Stimulated activated CD4-positive, alpha-beta T cell treated with anti-CD3 and anti-CD28 coated beads, Interleukin-1b, Interleukin-23, amount 100 ng/mL, for 1 hour (primary cell): Measurements from ENCODE around the gene STRA6.

Experiments
- DNase-seq, 2 donors: peaks; one replicate each; pipeline ENCODE4 v3.0.0-alpha.2; 2020; ENCODE audit warnings: low read depth in 2 of 2

Gene STRA6

DNA sequence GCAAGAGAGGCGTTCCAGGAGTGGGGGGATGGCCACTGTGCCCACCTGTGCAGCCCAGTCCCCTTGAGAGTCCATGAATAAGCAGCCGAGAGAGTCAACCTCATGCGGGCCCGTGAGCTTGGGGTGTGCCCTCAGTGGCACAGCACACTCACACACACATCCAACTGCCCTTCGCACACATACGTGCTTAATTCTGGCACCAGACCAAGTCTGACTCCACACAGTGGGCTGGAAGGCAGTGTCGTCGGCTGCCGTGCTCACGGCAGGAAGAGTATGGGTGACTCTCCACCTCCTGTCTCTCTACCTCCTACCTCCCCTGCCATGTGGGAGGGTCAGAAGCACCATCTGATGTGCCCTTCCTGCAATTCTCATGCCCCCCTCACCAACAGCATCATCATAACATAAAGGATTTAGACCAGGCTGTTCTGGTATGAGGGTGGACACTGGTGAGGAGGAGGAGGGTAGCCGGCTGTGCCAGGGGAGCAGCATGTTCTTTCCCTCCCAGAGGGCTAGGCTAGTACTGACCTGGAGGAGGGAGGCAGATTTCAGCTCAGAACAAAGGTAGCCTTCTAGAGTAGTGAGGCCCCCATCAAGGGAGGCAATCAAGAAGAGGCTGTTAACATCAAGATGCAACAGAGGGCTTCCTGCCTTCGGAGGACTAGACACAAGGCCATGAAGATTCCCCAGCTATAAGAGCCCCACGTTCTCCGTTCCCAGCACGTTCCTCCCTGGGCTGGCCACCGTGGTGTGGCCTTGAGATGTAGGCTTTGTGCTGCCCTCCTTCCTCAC, 5.3 kb upstream of the STRA6 start:
- no peak for DNase-seq

- DNase-seq: no peak
These were observed 4.3 kb upstream of the STRA6 start for GRCh38 chr15:74206801-74207281.

DNA sequence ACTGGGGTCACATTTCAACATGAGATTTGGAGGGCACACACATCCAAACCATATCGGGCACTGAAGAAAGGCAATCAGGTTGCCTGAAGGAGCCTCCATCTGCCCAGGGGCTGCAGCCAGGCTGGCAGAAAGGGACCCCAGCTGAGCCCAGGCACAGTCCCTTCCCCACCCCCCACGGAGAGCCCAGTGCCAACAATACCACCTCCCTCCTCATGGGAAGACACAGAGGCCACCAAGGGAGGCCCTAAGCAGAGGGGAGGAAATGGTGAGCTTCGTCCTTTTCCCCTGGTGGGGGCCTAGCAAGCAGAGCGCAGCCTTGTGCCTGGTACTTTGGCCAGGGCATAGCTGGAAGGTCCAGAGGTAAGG, 3.0 kb upstream of the STRA6 start:
- DNase-seq: no peak

DNA sequence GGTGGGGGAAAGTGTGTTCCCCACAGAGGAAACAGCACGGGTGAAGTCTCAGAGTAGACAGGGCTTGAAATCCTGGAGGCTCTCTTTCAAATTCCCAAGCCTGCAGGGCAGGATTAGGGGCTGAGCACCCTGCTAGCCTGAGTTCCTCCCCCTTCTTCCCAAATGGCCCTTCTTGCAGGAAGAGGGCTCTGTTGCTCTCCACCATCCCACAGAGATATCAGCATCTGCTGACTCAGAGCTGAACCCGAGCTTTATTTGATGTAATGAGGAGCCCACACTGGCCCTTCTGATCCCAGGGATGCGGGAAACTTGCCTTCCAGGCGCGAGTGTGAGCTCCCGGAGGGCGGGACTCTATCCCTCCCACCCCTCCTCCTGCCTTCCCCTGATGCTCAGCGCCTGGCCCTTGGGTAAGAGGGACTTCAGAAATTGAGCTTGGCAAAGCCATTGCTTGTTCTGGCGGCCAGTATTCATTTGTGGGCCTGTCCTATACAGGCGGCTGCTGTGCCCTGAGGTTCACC, 1.4 kb upstream of the STRA6 start:
- DNase-seq: no peak

DNA sequence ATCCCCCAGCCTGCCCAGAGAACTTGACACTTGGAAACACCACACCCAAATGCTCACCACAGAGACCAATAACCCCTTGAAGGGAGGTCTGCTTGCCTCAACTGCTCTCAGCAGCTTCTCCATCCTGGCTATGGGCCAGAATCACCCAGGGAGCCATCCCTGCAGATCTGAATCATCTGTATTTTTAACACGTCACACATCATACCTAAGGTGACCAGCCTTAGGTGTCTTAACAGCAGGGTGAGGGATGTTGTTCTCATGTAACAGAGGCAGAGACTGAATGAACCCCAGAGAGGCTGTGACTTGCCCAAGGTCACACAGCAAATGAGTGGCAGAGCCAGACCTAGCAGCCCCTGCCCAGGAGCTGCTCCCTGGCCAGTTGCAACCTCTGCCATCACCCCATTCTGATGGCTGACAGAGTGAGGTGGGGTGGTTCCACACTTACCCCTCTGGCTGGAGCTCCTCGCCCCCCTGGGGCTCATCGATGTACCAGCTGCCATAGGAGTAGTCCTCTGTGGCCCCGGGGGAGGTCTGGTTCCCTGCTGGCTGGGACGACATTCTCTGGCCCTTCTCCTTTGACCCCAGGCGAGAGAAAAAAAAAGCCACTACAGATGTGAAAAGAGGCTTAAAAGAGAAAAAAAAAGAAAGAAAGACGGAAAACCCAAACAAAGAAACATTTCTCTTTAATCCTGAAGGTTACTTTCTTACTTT, 722 bp downstream of the STRA6 start:
- DNase-seq: no peak

GRCh38 chr15:74200871-74201419, 1.6 kb downstream of the STRA6 start:
- no peak for DNase-seq

DNA sequence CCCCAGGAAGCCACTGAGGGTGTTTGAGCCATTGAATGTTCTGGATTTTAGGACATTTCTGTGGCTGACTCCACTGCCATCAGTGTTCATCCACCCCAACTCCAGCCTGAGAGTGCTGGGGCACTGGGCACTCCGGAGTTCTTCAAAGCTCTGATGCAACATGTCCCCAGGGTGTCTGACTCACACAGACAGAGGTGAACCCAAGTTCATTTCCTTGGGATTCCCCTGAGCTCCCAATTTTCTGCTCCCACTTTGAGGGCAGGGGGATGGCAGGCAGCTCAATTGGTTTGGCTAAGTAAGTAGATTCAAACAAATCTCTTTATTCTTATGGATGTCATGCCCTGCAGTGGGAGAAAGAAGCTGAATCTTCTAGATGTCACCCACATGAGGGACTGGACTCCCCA, 2.2 kb downstream of the STRA6 start:
- DNase-seq: no peak

- DNase-seq: no peak
These were observed 3.3 kb downstream of the STRA6 start for GRCh38 chr15:74199297-74199652.

DNA sequence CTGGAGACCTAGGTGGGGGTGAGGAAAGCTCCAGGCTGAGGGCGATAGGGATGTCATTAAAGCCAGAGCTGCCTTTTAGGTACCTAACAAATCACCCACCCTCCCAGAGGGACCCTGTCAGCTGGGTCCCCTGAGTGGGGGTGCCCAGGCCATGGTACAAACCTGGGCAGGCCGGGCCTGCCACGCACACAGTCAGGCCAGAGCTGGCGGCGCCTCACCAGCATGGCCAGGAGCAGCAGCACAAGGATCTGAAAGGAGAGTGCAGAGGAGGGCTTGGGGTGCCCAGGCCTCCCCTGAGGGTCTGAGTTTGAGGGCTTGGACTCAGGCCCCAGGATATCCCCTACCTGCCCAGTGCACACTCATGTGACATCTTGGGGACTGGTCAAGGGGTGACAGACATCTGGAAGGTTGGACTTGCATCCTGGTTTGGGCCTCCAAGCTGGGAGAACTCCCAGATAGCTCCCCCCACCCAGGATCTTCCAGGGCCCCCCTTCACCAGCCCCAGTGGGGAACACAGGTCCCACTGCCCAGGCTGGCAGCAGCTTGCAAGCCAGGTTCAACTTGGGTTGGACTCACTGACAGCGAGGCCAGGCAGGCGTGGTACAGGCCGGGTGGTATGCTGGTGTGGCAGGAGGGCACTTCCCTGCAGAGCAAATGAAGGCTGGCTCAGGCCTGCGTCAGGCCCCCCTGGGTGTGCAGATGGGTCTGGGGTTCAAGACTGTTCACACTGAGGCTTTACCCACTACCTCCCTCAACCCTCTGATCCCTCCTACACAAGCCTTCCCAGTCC, 5.2 kb downstream of the STRA6 start:
- DNase-seq: no peak

DNA sequence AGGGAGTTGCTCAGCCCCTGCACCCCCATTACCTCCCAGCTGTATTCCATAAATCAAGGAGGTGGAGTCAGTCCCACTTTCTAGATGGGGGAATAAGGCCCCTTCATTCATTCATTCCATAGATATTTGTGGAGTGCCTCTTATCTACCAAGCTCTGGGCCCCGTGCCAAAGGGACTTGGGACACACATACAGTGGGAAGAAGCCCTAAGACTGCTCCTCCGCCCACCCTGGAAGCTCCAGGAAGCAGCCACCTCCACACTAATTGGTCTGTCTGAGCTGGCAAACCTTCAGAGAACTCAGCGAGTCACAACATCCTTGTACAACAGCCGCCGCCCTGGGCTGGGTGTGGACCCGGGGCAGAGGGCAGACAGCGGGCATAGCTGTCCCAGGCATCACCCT, 6.4 kb downstream of the STRA6 start:
- no peak for DNase-seq

DNA sequence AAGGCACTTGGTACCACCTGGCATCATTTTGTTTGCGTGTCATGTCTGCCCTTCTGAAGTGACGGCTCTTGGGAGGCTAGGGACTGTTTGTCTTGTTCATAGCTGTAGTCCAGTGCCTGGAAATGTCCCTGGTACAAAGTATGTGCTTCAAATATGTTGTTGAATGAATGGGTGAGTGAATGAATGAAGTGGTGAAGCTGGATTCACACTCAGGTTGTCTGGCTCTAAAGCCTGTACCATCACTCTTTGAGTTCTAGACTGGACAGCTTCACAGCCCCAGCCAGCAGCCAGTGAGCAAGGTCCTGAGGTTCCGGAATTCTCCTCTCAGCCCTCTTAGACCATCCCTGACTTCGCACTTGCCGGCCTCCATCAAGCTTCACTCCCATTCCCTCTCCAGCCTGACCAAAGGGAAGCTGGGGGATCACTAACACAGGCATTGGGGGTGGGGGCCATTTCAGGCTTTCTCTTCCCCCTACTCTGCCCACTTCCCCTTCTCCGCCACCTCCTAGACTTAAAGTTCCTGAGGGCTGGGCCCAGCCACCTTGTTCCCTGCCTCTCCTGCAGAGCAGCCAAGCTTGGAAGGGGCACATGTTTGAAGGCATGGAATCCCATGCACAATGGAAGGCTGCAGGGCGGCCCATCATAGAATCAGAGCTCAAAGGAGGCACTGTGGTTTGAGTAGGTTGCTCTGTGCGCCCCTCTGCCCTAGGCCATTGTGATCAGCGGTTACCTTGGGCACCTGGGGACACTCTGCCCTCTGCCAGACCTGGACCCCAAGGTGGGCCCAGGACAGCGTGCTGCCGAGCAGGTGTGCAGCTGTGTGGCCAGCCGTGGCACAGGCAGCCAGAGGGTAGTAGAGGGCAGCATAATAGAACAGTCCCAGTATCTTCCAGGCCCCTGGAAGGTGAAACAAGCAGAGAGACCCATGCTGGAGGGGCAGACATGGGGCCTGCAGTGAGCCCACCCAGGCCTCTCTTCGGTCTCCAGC, 7.7 kb downstream of the STRA6 start:
- no peak for DNase-seq

GRCh38 chr15:74193905-74194304, 8.7 kb downstream of the STRA6 start:
- no peak for DNase-seq

GRCh38 chr15:74193299-74193718, 9.3 kb downstream of the STRA6 start:
- DNase-seq: no peak

DNA sequence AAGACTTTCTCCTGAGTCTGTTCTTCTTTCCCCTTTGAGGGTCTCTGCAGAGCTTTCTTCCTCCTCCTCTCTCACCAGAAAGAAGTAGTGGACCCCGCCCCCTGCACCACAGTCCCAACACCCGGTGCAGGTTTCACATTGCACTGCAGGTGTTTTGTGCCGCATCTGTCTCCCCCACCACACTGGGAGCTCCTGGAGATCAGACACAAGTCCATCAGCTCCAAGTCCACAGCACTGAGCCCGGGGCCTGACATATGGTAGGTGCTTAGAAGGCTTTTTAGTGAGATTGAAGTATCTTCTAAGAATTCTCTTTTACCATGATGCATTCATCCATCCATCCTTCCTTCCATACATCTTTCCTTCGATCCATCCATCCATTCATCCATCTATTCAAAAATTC, 9.8 kb downstream of the STRA6 start:
- no peak for DNase-seq

DNA sequence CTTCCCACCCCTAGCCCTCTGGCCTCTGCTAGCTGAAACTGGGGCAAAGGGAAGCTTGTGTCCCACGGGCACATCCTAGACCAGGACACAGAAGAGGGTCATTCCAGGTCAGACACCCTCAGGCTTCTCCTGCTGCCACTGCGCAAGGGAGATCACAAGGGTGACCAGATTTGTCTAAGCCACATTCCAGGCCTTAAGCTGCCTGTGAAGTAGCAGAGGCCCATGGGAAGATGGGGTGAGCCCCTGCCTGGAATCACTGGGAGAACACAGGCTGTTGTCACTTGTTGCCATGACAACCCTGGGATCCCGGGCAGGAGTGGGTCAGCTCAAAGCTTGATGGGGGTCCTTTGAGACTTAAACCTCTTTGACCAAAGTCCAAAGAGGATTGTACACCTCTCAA, 10.8 kb downstream of the STRA6 start:
- no peak for DNase-seq

- DNase-seq: no peak
These were observed 14.4 kb downstream of the STRA6 start for GRCh38 chr15:74188216-74188615.

- DNase-seq: no peak
These were observed 16.8 kb downstream of the STRA6 start for GRCh38 chr15:74185710-74186348.

- DNase-seq: no peak
These were observed 17.9 kb downstream of the STRA6 start for GRCh38 chr15:74184582-74185091.

DNA sequence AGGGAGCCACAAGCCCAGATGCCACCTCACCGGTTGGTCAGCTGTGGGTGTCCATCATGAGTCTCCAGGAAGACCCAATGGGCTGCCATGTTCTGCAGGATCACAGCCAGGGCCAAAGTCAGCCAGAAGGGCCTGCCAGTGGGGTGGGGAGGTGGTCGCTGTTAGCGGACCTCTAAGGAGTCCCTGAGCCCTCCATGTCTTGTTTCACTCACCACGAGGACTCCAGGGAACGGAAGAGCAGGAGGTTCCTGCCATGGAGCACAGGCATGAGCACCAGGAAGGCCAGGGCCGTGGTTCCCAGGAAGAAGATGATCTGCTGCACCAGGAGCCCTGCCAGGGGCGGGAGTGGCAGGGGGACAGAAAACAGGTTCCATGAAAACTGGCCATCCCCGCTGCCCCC, 20.5 kb downstream of the STRA6 start:
- DNase-seq: no peak
